Stimulated activated effector memory CD8-positive, alpha-beta T cell treated with anti-CD3 and anti-CD28 coated beads, Interleukin-12 subunit alpha, Interleukin-12 subunit beta, amount 100 ng/mL, for 72 hours (primary cell): Measurements from ENCODE around the gene FAM117A.
"Not testable (repeated sequence)": the region's sequence is repeated elsewhere in the genome, so short reads cannot be mapped to it uniquely, and the experiment has no call there.

Source experiments
- ATAC-seq: fragments of 150-1000 bp; cut with Tn5 transposase; 2 replicates; pipeline ENCODE4 v1.10.0; 2021
- DNase-seq, 2 donors: peaks; one replicate each; pipeline ENCODE4 v3.0.0; 2021 to 2022; ENCODE audit warnings: low spot score in 2 of 2
- H3K27ac Mint-ChIP-seq: one replicate; pipeline ENCODE4 v1.8.0; 2022; ENCODE audit warnings: mild to moderate bottlenecking, mixed read lengths
- H3K36me3 Mint-ChIP-seq: one replicate; pipeline ENCODE4 v1.8.0; 2022; ENCODE audit warnings: mild to moderate bottlenecking, mixed read lengths
- H3K4me1 Mint-ChIP-seq: one replicate; pipeline ENCODE4 v1.8.0; 2022; ENCODE audit warnings: mixed read lengths
- H3K4me3 Mint-ChIP-seq: one replicate; pipeline ENCODE4 v1.8.0; 2022; ENCODE audit warnings: mild to moderate bottlenecking, mixed read lengths
- H3K9me3 Mint-ChIP-seq: one replicate; pipeline ENCODE4 v1.8.0; 2022; ENCODE audit warnings: mixed read lengths

The FAM117A gene

DNA sequence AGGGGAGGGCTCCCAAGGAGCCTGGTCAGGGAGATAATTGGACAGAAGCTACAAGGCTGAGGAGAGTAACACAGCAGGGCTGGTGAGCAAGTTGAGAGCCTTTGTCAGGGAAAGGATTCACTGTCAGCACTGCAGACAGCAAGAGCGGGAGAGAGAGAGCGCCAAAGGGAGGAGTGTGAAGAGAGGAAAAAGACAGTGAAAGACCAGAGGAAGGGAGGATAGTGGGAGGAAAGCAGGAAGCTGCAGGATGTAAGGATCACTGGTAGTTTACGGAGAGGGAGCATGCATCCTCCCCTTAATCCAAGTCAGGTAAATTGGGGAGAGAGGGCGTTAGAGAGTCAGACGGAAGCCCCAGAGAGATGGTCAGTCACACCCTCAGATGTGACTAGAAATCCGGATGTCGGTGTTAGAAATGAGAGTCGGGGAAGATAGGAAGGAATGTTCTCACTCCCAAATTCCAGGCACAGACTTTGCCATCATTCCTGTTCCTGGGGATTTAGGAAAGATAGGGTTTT, 72.2 kb downstream of the FAM117A start:
- Mint-ChIP-seq H3K4me3 (no peak overlapping the region), H3K27ac (peak overlapping the region; percentile 84), H3K9me3 (no peaks in the 10 kb centered on the region), H3K36me3 (peaks cover 9% of the 10 kb centered on the region), H3K4me1 (peaks cover 58% of the 10 kb centered on the region)
- ATAC-seq = no peak
- no peak for DNase-seq

- Mint-ChIP-seq H3K4me1 (peaks cover 53% of the 10 kb centered on the region), H3K36me3 (peaks cover 4% of the 10 kb centered on the region), H3K27ac (peak overlapping the region; percentile 84), H3K4me3 (no peak overlapping the region), H3K9me3 (no peaks in the 10 kb centered on the region)
- no peak for DNase-seq
- ATAC-seq = no peak
Measured at GRCh38 chr17:49691086-49691676, 72.8 kb downstream of the FAM117A start.

- Mint-ChIP-seq H3K4me3 (no peak overlapping the region), H3K9me3 (no peaks in the 10 kb centered on the region), H3K4me1 (peaks cover 44% of the 10 kb centered on the region), H3K27ac (no peak overlapping the region), H3K36me3 (no peaks in the 10 kb centered on the region)
- ATAC-seq = no peak
- DNase-seq = no peak
Measured at GRCh38 chr17:49690256-49690655, 73.7 kb downstream of the FAM117A start.

GRCh38 chr17:49688848-49689247, 75.1 kb downstream of the FAM117A start:
- no peaks in the 10 kb centered on the region for H3K9me3 Mint-ChIP-seq
- H3K36me3 Mint-ChIP-seq = no peaks in the 10 kb centered on the region
- DNase-seq = no peak
- no peak for ATAC-seq
- H3K27ac Mint-ChIP-seq = peak overlapping the region; percentile 17
- peak overlapping the region; percentile 16 for H3K4me3 Mint-ChIP-seq
- H3K4me1 Mint-ChIP-seq = peaks cover 38% of the 10 kb centered on the region

DNA sequence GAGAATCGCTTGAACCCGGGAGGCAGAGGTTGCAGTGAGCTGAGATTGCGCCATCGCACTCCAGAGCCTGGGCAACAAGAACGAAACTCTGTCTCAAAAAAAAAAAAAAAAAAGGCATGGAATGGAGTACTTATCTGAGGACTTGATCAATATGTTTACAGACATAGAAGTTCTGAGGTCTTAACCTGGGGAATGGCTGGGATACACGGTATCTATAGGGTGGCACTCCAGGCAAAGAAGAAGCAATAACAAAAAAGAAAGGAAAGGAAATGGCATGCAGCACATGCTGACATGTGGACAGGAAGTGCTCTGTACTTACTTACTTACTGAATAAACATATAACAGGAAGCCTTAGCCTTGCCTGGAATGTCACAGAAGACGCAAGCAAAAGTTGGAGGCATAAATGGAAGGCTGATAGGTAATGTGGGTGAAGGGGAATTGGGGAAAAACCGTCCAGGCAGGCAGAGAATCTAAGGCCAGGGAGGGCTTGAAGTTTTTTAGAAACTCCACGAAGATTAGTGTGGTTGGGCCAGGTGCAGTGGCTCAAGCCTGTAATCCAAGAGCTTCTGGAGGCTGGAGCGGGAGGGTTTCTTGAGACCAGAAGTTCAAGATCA, 75.9 kb downstream of the FAM117A start:
- peak overlapping the region; percentile 50 for H3K4me3 Mint-ChIP-seq
- H3K27ac Mint-ChIP-seq = peak overlapping the region; percentile 92
- ATAC-seq = peak; percentile 47
- no peaks in the 10 kb centered on the region for H3K9me3 Mint-ChIP-seq
- peaks cover 38% of the 10 kb centered on the region for H3K4me1 Mint-ChIP-seq
- DNase-seq = peak in 1 of 2 donors; percentile 66
- H3K36me3 Mint-ChIP-seq = no peaks in the 10 kb centered on the region

- H3K27ac Mint-ChIP-seq = no peak overlapping the region
- ATAC-seq (no peak), DNase-seq (no peak)
- peaks cover 21% of the 10 kb centered on the region for H3K4me1 Mint-ChIP-seq
- no peak overlapping the region for H3K4me3 Mint-ChIP-seq
- no peaks in the 10 kb centered on the region for H3K9me3 Mint-ChIP-seq
- H3K36me3 Mint-ChIP-seq = peaks cover 20% of the 10 kb centered on the region
Measured at GRCh38 chr17:49681106-49681979, 82.6 kb downstream of the FAM117A start.

DNA sequence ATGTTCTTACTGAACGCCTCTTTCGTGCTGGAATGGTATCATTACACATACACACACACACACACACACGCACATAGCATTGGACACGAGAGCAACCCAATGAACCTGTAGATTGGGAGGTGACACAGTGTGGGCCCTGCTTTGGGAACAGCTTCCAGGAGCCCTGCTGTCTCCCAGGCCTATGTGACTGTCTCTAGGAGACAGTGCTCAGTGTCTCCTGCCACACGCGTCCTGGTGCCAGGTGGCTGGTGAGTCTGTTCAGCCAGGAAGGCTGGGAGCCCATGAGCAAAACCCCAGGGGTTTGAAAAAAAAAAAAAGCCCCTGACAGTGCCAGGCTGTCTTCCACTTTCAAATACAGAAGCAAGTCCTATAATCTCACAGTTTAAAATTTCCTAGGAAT, 83.6 kb downstream of the FAM117A start:
- H3K27ac Mint-ChIP-seq = no peak overlapping the region
- DNase-seq (no peak), ATAC-seq (no peak)
- peaks cover 30% of the 10 kb centered on the region for H3K36me3 Mint-ChIP-seq
- no peak overlapping the region for H3K4me3 Mint-ChIP-seq
- peaks cover 31% of the 10 kb centered on the region for H3K4me1 Mint-ChIP-seq
- H3K9me3 Mint-ChIP-seq = no peaks in the 10 kb centered on the region

DNA sequence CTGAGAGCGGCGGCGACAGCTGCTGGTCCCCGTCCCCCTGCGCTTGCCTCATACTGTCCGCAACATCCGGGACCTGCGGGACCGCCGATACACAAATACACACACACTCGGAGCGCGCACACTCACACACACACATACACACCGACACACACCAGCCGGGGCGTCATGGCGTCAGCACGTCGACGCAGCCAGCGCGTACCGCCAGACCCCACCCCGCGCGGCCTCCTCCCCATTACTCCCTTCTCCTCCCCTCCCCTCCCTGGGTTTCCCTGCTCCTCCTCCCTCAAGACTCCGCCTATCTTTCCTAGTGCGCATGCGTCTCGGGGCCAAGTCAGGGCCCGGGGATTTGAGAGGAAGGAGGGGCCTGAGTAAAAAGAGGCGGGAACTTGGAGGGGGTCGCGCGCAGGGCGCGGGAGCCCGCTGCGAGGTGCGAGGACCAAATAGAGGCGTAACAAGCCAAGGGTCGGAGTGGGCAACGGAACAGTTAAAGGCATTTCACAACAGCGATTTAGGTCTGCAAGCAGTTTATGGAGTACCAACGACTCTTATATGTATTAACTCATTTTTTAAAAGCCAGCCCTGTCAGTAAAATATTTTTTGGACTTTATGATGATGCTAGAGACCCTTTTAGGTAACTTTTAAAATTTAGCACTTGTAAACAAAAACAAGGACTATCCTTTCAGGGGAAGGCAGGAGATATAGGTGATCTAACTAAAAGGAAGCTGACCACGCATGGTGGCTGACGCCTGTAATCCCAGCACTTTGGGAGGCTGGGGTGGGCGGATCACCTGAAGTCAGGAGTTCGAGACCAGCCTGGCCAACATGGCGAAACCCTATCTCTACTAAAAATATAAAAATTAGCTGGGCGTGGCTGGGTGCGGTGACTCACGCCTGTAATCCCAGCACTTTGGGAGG, 85.7 kb downstream of the FAM117A start, which contains the start of gene SPOP:
Gene SPOP (minus strand): TSS at position 165 of the 915 bp plus-strand sequence. CDS start 55,287 bp downstream, outside the sequence.
- DNase-seq (peak; percentile 94 to 100), ATAC-seq (peak; percentile 97)
- H3K27ac Mint-ChIP-seq = peak within 1 kb of the TSS; percentile 98
- no peaks in the 10 kb centered on the region for H3K9me3 Mint-ChIP-seq
- peak within 1 kb of the TSS; percentile 94 for H3K4me3 Mint-ChIP-seq
- peaks cover 46% of the 10 kb centered on the region for H3K36me3 Mint-ChIP-seq
- H3K4me1 Mint-ChIP-seq = peaks cover 43% of the 10 kb centered on the region

GRCh38 chr17:49677134-49677932, 86.6 kb downstream of the FAM117A start:
- peak; percentile 95 to 98 for DNase-seq
- Mint-ChIP-seq H3K4me3 (peak overlapping the region; percentile 94), H3K27ac (peak overlapping the region; percentile 98), H3K36me3 (peaks cover 46% of the 10 kb centered on the region), H3K4me1 (peaks cover 48% of the 10 kb centered on the region), H3K9me3 (no peaks in the 10 kb centered on the region)
- peak; percentile 76 for ATAC-seq

- peaks cover 51% of the 10 kb centered on the region for H3K36me3 Mint-ChIP-seq
- no peaks in the 10 kb centered on the region for H3K9me3 Mint-ChIP-seq
- H3K4me1 Mint-ChIP-seq = peaks cover 48% of the 10 kb centered on the region
- peak overlapping the region; percentile 98 for H3K27ac Mint-ChIP-seq
- H3K4me3 Mint-ChIP-seq = peak overlapping the region; percentile 94
- DNase-seq = no peak
- peak; percentile 14 for ATAC-seq
Measured at GRCh38 chr17:49676276-49676868, 87.6 kb downstream of the FAM117A start.

DNA sequence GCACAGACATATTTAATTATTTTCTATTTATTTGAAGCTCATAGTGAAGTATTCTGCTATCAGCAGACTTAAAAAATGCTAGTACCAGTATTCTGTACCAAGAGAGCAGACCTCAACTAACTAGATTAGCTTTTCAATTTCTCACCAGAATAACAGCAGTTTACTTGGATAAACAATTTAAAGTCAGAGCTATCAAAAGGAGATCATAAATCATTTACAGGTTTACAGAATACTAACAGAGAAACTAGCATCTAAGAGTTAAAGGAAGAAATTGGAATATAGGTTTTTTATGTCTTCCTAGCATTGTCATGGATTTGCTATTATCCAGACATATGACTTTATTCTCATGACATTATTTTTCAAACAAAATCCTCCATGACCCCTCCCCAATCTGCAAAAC, 89.4 kb downstream of the FAM117A start:
- no peaks in the 10 kb centered on the region for H3K9me3 Mint-ChIP-seq
- H3K36me3 Mint-ChIP-seq = peaks cover 63% of the 10 kb centered on the region
- peaks cover 48% of the 10 kb centered on the region for H3K4me1 Mint-ChIP-seq
- no peak overlapping the region for H3K4me3 Mint-ChIP-seq
- no peak for DNase-seq
- peak overlapping the region; percentile 98 for H3K27ac Mint-ChIP-seq
- no peak for ATAC-seq

- H3K36me3 Mint-ChIP-seq = peaks cover 69% of the 10 kb centered on the region
- not testable (repeated sequence) for H3K27ac Mint-ChIP-seq, H3K9me3 Mint-ChIP-seq, DNase-seq, H3K4me3 Mint-ChIP-seq, ATAC-seq
- H3K4me1 Mint-ChIP-seq = peaks cover 48% of the 10 kb centered on the region
Measured at GRCh38 chr17:49673679-49674078, 90.3 kb downstream of the FAM117A start.

DNA sequence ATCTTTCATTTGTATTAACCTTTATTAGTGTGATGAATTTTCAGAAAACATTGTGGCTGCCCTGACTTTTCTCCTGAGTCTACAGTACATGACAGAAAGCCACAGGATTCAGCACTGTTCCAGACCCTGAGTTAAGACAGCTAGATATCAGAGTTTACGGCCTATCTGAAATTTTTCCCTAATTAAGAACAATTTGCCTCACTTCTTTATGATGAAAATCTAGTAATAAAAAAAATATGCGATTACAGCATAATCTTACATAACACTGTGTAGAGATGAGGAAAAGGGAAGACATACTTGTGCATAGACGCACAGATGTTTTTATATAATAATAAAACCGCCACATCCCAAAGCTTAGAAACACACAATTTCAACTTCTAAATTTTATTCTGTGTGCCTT, 93.3 kb downstream of the FAM117A start:
- Mint-ChIP-seq H3K27ac (no peak overlapping the region), H3K4me3 (no peak overlapping the region), H3K36me3 (peaks cover 47% of the 10 kb centered on the region), H3K9me3 (no peaks in the 10 kb centered on the region), H3K4me1 (peaks cover 20% of the 10 kb centered on the region)
- no peak for DNase-seq
- ATAC-seq = no peak
